BJ (cell line): ENCODE data around the gene AXIN1. TPM values are rescaled to one million over a fixed set of nuclear protein-coding genes. Genes with fewer than 3 reads are reported as not detected.
A peak's percentile ranks its signal among the peaks of the same experiment; 100 is the strongest.
"Not testable (repeated sequence)": the region's sequence is repeated elsewhere in the genome, so short reads cannot be mapped to it uniquely, and the experiment has no call there.

Experiments
- CTCF ChIA-PET: fragments of 350-600 bp; formaldehyde crosslinking; extraction: SDS; loops from one replicate; lab custom pipeline; 2021; ENCODE audit warnings: antibody characterized with exemption, inconsistent platforms; lab: Yijun Ruan, JAX
- POLR2A ChIA-PET: fragments of 300-600 bp; sonication (Branson Sonifier 250); formaldehyde crosslinking; extraction: SDS; loops from one replicate; lab custom pipeline; 2021; ENCODE audit warnings: antibody characterized with exemption; lab: Charles Lee
- DNase-seq: peaks from one replicate; pipeline ENCODE4 v3.0.0-alpha.2; 2011; ENCODE audit warnings: low read depth
- H3K27me3 ChIP-seq: 2 replicates; pipeline ENCODE4 v1.6.0; 2011; ENCODE audit warnings: low read length; ENCODE audit not compliant: control insufficient read depth, insufficient read depth
- H3K36me3 ChIP-seq: 2 replicates; pipeline ENCODE4 v1.5.1; 2011; ENCODE audit warnings: low read length; ENCODE audit not compliant: control insufficient read depth, insufficient read depth
- H3K4me3 ChIP-seq: 2 replicates; pipeline ENCODE4 v1.5.1; 2011; ENCODE audit warnings: low read depth, mild to moderate bottlenecking, control low read depth, low read length
- CTCF ChIP-seq: IDR thresholded peaks from 2 replicates; pipeline ENCODE4 v1.5.1; 2011; ENCODE audit warnings: low read depth, mild to moderate bottlenecking, control low read depth, inconsistent platforms, low read length, moderate library complexity; ENCODE audit not compliant: insufficient read depth
- polyA plus RNA-seq: library from polyadenylated mRNA; depleted of rRNA; stranded (reverse); fragments of >200 nt; gene quantifications from 2 replicates; pipeline ENCODE4 v1.2.3, GENCODE V29; 2011

AXIN1 gene
- polyA plus RNA-seq, 1 experiment, result 4.3 TPM

GRCh38 chr16:379961-380761, 27.6 kb upstream of the AXIN1 start:
- Histone ChIP-seq H3K4me3 (peak overlapping the region; percentile 89), H3K27me3 (no peaks in the 10 kb centered on the region), H3K36me3 (peaks cover 8% of the 10 kb centered on the region)
- TF ChIP-seq CTCF, result no peak
- ChIA-PET CTCF (no interaction called here), POLR2A (no interaction called here)
- DNase-seq, result no peak

- ChIA-PET CTCF (interaction anchor here (1.5 kb wide), 1 partner anchor 22 kb away, joined by 3 read pairs; the partner anchor contains the start of gene DECR2), POLR2A (no interaction called here)
- no peak overlapping the region for H3K4me3 ChIP-seq
- H3K36me3 ChIP-seq, result peaks cover 15% of the 10 kb centered on the region
- no peak for DNase-seq
- H3K27me3 ChIP-seq, result no peaks in the 10 kb centered on the region
- no peak for TF ChIP-seq CTCF
These were observed 26.8 kb upstream of the AXIN1 start for GRCh38 chr16:379183-379960.

- Histone ChIP-seq H3K4me3 (no peak overlapping the region), H3K36me3 (peaks cover 18% of the 10 kb centered on the region), H3K27me3 (no peaks in the 10 kb centered on the region)
- no peak for TF ChIP-seq CTCF
- ChIA-PET POLR2A (no interaction called here), CTCF (interaction anchor here (1.5 kb wide), 1 partner anchor 23 kb away, joined by 3 read pairs; the partner anchor contains the start of gene DECR2)
- no peak for DNase-seq
These were observed 26.3 kb upstream of the AXIN1 start for GRCh38 chr16:378821-379182.

- H3K36me3 ChIP-seq, result peaks cover 18% of the 10 kb centered on the region
- H3K4me3 ChIP-seq, DNase-seq, H3K27me3 ChIP-seq, POLR2A ChIA-PET: not testable (repeated sequence)
- CTCF ChIA-PET, result interaction anchor here (1.5 kb wide), 1 partner anchor 23 kb away, joined by 3 read pairs; the partner anchor contains the start of gene DECR2
These were observed 25.7 kb upstream of the AXIN1 start for GRCh38 chr16:378113-378820.

- POLR2A ChIA-PET, result no interaction called here
- H3K27me3 ChIP-seq, result no peaks in the 10 kb centered on the region
- H3K4me3 ChIP-seq, result no peak overlapping the region
- no peak for TF ChIP-seq CTCF
- CTCF ChIA-PET, result no interaction called here
- peaks cover 20% of the 10 kb centered on the region for H3K36me3 ChIP-seq
- no peak for DNase-seq
These were observed 25.0 kb upstream of the AXIN1 start for GRCh38 chr16:377419-377951.
